GM12872 (cell line): Measurements from ENCODE around the gene FTO.

ENCODE experiments used
- TF ChIP-seq, protein P1 (sequence below): IDR thresholded peaks from 3 replicates; pipeline ENCODE4 v1.5.1; 2011; ENCODE audit warnings: low read depth, mild to moderate bottlenecking, low read length, moderate library complexity; ENCODE audit not compliant: insufficient read depth

The FTO gene

DNA sequence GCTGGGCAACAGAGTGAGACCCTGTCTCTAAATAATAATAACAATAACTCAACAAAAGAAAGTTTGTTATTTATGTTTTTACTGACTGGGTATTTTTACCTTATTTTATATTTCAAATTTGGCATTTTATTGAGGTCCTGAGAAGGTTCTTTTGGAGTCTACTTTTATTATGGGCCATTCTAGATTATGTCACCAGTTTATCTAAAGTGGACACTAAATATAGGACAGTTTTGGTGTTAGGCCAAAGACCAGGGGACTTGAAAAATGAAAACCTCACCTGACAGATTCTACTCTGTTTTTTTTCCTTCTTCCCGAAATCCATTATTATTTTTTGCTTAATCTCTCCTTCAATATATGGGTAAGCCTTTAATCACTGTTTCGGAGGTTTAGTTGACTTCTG lies 8.1 kb downstream of the FTO start:
- TF ChIP-seq, protein P1, sequence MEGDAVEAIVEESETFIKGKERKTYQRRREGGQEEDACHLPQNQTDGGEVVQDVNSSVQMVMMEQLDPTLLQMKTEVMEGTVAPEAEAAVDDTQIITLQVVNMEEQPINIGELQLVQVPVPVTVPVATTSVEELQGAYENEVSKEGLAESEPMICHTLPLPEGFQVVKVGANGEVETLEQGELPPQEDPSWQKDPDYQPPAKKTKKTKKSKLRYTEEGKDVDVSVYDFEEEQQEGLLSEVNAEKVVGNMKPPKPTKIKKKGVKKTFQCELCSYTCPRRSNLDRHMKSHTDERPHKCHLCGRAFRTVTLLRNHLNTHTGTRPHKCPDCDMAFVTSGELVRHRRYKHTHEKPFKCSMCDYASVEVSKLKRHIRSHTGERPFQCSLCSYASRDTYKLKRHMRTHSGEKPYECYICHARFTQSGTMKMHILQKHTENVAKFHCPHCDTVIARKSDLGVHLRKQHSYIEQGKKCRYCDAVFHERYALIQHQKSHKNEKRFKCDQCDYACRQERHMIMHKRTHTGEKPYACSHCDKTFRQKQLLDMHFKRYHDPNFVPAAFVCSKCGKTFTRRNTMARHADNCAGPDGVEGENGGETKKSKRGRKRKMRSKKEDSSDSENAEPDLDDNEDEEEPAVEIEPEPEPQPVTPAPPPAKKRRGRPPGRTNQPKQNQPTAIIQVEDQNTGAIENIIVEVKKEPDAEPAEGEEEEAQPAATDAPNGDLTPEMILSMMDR = no peak

DNA sequence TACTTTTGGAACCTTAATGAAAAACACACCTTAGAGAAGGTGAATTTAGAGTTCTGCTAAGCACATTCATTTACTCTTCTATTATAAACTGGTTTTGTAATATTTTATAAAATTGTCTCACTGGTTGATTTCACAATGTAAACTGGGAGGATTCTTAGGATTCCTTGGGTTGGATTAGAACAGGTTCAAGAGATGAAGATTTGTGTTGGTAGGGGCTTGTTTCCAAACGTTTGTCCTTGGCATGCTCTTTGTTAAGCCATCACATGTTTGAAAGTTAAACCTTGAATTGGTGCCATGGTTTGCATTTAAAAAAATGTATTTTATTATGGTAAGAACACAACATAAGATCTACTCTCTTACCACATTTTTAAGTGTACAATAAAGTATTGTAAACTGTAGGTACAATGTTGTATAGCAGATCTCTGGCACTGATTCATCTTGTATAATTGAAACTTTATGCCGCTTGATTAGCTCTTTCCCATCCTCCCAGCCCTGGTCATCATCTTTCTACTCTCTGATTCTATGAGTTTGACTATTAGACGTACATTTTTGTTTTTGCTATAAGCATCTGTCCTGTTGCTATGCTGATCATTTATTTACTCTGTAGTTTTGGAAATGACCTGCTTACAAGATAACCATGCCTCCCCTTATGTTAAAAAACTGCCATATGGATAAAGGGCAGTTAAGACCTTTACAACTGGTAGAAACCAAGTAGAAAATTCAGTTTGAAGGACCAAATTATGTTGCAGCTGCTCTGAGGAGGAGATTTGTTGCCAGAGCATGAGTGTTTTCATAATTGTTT lies 9.6 kb downstream of the FTO start:
- TF ChIP-seq, protein P1 = no peak

DNA sequence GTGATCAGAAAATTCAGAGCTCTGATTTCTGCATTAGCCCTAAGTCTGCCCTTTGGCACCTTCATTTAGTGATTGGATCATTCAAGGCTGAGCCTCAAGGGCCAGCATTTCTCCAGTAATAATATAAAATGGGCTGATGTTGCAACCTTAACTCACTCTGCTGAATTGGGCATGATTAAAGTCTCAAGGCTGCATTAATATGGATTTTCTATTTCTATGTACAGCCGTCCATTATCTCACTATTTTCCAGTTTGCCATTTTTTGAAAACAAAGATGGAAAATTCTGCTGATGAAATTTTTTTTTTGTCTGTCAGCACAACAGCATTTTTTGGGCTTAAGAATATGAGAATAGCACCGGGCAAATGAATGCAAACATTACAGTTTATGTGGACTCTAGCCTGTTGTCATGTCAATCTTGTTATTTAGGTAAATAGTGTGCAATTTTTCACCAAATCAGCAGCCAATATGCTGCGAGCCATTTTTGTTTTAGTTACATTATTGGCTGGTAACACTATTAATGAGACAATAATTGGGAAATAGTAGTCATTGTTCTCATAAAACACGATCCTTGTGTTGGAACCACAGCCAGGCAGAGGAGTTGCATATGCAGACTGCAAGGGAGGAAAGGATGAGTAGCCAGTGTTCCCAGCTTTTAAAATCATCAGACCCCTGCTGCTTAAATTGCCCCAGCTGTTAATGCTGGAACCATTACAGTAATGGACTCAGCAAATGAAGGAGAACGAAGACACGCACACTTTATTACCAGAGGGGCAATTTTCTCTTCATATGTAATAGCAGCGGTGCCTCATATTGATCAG lies 10.5 kb downstream of the FTO start:
- TF ChIP-seq, protein P1 = no peak

DNA sequence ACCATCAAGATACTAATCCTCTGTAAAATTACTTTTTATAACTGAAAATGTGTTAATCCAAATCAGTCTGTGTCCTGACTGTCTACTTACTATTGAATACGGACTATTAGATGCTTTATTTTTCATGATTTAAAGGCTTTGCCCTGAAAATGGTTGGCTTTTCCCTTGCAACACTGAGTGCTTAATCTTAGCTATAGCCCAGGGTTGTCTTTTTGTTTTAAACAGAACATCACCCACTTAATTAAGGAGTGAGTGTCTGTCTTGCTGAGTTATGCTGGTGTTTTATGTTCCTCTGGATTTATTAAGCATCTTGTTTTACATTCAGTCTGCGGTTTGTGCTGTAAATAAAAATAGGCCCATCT lies 11.0 kb downstream of the FTO start:
- TF ChIP-seq, protein P1 = no peak

DNA sequence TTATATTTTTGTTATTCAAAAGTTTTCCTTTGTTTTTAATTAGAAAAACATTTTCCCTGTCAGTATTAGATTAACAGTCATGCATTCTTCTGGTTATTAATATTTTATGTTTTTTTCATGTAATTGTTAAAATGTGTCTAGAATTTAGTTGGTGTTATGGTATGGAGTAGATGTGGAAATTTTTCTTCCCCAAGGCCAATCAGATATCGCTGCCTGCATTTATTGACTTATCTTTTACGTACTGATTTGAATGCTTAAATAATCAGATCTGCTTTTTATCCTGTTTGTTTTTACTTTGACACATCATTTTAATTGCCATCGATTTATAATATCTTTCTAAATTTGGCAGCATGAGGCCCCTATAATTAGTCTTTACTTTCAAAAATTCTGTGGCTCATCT lies 13.6 kb downstream of the FTO start:
- TF ChIP-seq, protein P1 = no peak

DNA sequence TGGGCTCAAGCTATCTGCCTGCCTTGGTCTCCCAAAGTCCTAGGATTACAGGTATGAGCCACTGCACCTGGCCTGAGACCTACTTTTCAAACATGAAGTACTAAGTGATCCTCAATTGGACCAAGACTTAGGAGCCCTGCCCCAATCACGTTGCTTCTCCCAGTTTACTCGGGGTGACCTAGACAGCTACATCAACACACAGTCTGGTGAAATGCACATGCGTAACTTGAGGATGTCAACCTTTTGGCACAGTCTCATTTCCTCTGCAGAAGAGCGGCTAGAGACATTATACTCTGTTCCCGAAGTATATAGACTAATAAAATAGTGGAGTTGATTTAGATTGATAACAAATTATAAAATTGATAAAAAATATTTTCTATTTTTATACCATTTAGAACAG lies 17.1 kb downstream of the FTO start:
- TF ChIP-seq, protein P1 = no peak

DNA sequence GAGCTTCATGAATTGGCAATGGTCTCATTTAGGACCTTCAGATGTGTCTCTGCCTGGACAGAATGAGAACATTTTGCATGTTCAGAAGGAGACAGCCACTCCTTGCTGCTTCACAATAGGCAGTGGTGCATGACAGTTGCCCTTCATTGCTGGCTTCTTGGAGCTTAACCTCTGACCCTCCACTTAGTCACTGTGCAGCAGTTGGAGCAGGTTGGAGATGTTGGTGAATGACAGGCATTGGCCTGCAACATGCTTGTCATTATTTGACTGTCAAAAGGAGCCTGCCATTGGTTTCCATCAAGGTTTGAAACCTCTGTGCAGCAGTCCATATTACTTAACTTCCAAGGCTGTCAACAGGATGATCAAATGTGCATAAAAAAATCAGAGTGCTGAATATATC lies 22.7 kb downstream of the FTO start:
- TF ChIP-seq, protein P1 = no peak
